Esophagus muscularis mucosa (tissue), 4 donors: ENCODE measurements around the gene MINK1. TPM values are rescaled to one million over a fixed set of nuclear protein-coding genes. Genes with fewer than 3 reads are reported as not detected.

Source experiments
- DNase-seq: peaks from one replicate; pipeline ENCODE4 v3.0.0-alpha.2; 2017; ENCODE audit errors: extremely low spot score
- H3K27ac ChIP-seq, 4 donors: fragments of 200-600 bp; sonication (generic); replicated peaks in 1 of 4; 1 replicate in 3 of 4; 2 replicates in 1 of 4; pipeline ENCODE4 v1.5.1; 2016 to 2019; ENCODE audit warnings: mild to moderate bottlenecking in 1 of 4
- H3K27me3 ChIP-seq, 4 donors: fragments of 200-600 bp; sonication (generic); one replicate each; pipeline versions ENCODE4 v1.5.1 to v1.6.0; 2016 to 2019
- H3K36me3 ChIP-seq, 4 donors: fragments of 200-600 bp; sonication (generic); one replicate each; pipeline ENCODE4 v1.5.1; 2016 to 2019
- H3K4me1 ChIP-seq, 4 donors: fragments of 200-600 bp; sonication (generic); one replicate each; pipeline ENCODE4 v1.5.1; 2016 to 2019
- H3K4me3 ChIP-seq, 4 donors: fragments of 200-600 bp; sonication (generic); 1 replicate in 2 of 4; 2 replicates in 2 of 4; pipeline ENCODE4 v1.5.1; 2016 to 2019; ENCODE audit warnings: mild to moderate bottlenecking in 4 of 4, moderate library complexity in 1 of 4
- H3K9me3 ChIP-seq, 4 donors: fragments of 200-600 bp; sonication (generic); 1 replicate in 3 of 4; 2 replicates in 1 of 4; pipeline ENCODE4 v1.5.1; 2016 to 2019
- CTCF ChIP-seq, 3 experiments: fragments of 200-600 bp in 2 of 3; fragments of 450-650 bp in 1 of 3; sonication (generic) in 2 of 3; IDR thresholded peaks; one replicate each; pipeline ENCODE4 v1.5.1; 2017 to 2019; ENCODE audit warnings: antibody characterized with exemption in 3 of 3, mild to moderate bottlenecking in 2 of 3, moderate library complexity in 1 of 3
- EP300 ChIP-seq: sonication (generic); formaldehyde crosslinking; IDR thresholded peaks from one replicate; pipeline ENCODE4 v1.6.1; 2017; ENCODE audit warnings: antibody characterized with exemption
- POLR2A ChIP-seq: fragments of 450-650 bp; IDR thresholded peaks from one replicate; pipeline ENCODE4 v1.6.1; 2017; ENCODE audit warnings: antibody characterized with exemption, moderate library complexity, mild to moderate bottlenecking, low read depth
- POLR2AphosphoS5 ChIP-seq, 2 donors: sonication (generic); formaldehyde crosslinking; IDR thresholded peaks; one replicate each; pipeline ENCODE4 v1.6.1; 2017; ENCODE audit warnings: antibody characterized with exemption in 2 of 2
- WGBS: methylation state at CpG from one replicate; pipeline ENCODE4 v1.1.5; 2018; 5-methylcytosine and 5-hydroxymethylcytosine counted together
- intact Hi-C: fragments of 100-400 bp; cut with DNase I; formaldehyde crosslinking; loops from one replicate; pipeline ENCODE4 v1.15.1; 2023
- total RNA-seq, 4 donors: library from RNA; depleted of rRNA; stranded (reverse); fragments of >200 nt; gene quantifications; one replicate each; pipeline versions ENCODE4 v1.1.0 to v1.2.1, GENCODE V29; 2016

Gene MINK1
- total RNA-seq, 4 donors from 2014 or later = 28.8 to 55.2 (median 38.8) TPM

GRCh38 chr17:4802228-4802627, 30.9 kb upstream of the MINK1 start, which contains the start of gene C17orf114:
TSS of gene C17orf114 (minus strand) at chr17:4802328.
- Histone ChIP-seq H3K27me3 (no peaks in the 10 kb centered on the region), H3K27ac (no peak within 1 kb of the TSS), H3K9me3 (no peaks in the 10 kb centered on the region), H3K4me3 (no peak within 1 kb of the TSS), H3K4me1 (peaks cover under 1 to 12% (median 11%) of the 10 kb centered on the region in 4 donors), H3K36me3 (peaks cover 11 to 24% (median 22%) of the 10 kb centered on the region in 4 donors)
- no peak for DNase-seq
- TF ChIP-seq POLR2A = no peak
- no peak for TF ChIP-seq POLR2AphosphoS5 (IDR thresholded peaks at IDR 0.05)
- TF ChIP-seq EP300 = no peak
- TF ChIP-seq CTCF (IDR thresholded peaks at IDR 0.05) = no peak
- intact Hi-C loops = no loop called here
- 86% methylated on average over 9 of the region's 9 CpGs for WGBS

GRCh38 chr17:4806456-4806776, 26.7 kb upstream of the MINK1 start:
- intact Hi-C loops = loop anchor here (5.0 kb wide), 1 partner anchor 76 kb away; no protein-coding TSS in a partner anchor

DNA sequence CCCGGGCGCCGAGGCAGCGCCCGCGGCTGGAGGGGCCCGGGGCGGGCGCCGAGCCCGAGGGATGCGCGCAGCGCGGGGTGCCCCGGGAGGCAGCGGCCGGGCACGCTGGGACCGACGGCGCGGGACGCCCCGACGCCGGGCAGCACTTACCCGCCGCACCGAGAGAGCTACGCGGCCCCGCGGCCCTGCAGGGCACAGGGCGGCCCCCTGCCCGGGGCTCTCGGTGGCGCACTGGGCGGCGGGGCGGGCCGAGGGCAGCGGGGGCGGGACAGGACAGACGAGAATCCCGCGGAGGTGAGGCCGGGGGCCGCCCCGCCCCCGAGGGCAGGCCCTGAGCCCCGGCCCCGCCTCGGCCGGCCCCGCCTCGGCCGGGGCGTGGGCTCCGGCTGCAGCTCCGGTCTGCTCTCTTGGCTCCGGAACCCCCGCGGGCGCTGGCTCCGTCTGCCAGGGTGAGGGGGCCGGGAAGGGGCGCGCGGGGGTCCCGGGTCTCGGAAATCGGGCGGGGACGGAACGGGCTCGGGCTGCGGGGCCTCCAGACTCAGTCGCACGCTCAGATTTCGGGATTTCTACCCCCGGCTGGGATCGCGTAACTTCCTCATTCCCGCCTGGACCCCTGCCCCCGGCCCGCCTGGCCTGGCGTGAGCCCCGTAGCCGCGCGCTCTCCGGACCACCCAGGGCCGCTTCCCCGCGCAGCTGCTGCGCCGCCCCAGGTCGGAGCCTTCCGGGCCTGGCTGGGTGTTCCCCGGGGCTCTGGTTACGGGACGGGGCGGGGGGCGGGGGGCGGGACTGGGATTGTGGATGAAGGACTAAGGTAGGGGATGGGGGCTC, 26.1 kb upstream of the MINK1 start, which contains the start of gene PLD2:
Gene PLD2 (plus strand): TSS at position 376 of the 828 bp plus-strand sequence. CDS start 621 bp downstream, outside the sequence.
- DNase-seq = peak; percentile 93
- intact Hi-C loops = loop anchor here (5.0 kb wide), 1 partner anchor 75 kb away; no protein-coding TSS in a partner anchor
- peak within 1 kb of the TSS; percentile 76 to 84 (median 82) for H3K27ac ChIP-seq
- TF ChIP-seq POLR2A (no peak), POLR2AphosphoS5 (IDR thresholded peaks at IDR 0.05) (peak in 1 of 2 donors; percentile 54), EP300 (no peak), CTCF (IDR thresholded peaks at IDR 0.05) (no peak)
- no peaks in the 10 kb centered on the region for H3K9me3 ChIP-seq
- peak within 1 kb of the TSS; percentile 84 to 97 (median 91) for H3K4me3 ChIP-seq
- 0% methylated on average over 17 of the region's 106 CpGs for WGBS
- H3K4me1 ChIP-seq = peaks cover 10 to 26% (median 22%) of the 10 kb centered on the region in 4 donors
- no peaks in the 10 kb centered on the region for H3K27me3 ChIP-seq
- H3K36me3 ChIP-seq = peaks cover 7 to 31% (median 14%) of the 10 kb centered on the region in 4 donors

More at GRCh38 chr17:4806456-4806776, 26.7 kb upstream of the MINK1 start:
- Histone ChIP-seq H3K4me3 (peak overlapping the region; percentile 84 to 97 (median 91)), H3K4me1 (peaks cover 10 to 26% (median 22%) of the 10 kb centered on the region in 4 donors), H3K36me3 (peaks cover 7 to 25% (median 14%) of the 10 kb centered on the region in 4 donors), H3K27me3 (no peaks in the 10 kb centered on the region), H3K27ac (peak overlapping the region in 3 of 4 donors; percentile 76 to 84 (median 80)), H3K9me3 (no peaks in the 10 kb centered on the region)
- 3% methylated on average over 15 of the region's 16 CpGs for WGBS
- TF ChIP-seq CTCF (IDR thresholded peaks at IDR 0.05) (no peak), POLR2A (no peak), POLR2AphosphoS5 (IDR thresholded peaks at IDR 0.05) (no peak), EP300 (no peak)
- no peak for DNase-seq

DNA sequence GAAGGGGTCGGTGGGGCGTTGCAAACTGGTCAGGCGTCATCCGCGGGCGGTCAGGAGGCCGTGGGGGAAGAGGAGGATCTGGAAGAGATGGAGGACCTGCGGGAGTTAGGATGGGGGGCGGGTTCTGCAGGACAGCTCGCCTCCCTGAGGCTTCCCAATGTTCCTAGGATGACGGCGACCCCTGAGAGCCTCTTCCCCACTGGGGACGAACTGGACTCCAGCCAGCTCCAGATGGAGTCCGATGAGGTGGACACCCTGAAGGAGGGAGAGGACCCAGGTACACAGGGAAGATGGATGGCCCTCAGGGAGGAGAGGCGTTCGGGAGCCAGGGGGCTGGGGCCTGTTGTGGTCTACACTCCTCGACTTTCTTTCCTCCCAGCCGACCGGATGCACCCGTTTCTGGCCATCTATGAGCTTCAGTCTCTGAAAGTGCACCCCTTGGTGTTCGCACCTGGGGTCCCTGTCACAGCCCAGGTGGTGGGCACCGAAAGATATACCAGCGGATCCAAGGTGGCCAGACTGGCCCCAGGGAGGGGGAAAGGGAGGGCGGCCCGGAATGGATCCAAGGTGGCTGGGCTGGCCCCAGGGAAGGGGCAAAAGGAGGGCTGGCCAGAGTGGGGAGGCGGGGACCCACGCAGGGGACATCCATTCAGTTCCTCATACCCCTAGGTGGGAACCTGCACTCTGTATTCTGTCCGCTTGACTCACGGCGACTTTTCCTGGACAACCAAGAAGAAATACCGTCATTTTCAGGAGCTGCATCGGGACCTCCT, 25.3 kb upstream of the MINK1 start:
- peak overlapping the region; percentile 76 to 84 (median 82) for H3K27ac ChIP-seq
- no peak for DNase-seq
- peaks cover 10 to 26% (median 22%) of the 10 kb centered on the region in 4 donors for H3K4me1 ChIP-seq
- H3K9me3 ChIP-seq = no peaks in the 10 kb centered on the region
- intact Hi-C loops = loop anchor here (5.0 kb wide), 1 partner anchor 75 kb away; no protein-coding TSS in a partner anchor
- H3K27me3 ChIP-seq = no peaks in the 10 kb centered on the region
- H3K4me3 ChIP-seq = peak overlapping the region; percentile 84 to 97 (median 91)
- 28% methylated on average over 30 of the region's 32 CpGs for WGBS
- H3K36me3 ChIP-seq = peaks cover 7 to 32% (median 14%) of the 10 kb centered on the region in 4 donors
- TF ChIP-seq CTCF (IDR thresholded peaks at IDR 0.05) = no peak
- no peak for TF ChIP-seq EP300
- TF ChIP-seq POLR2A = no peak
- TF ChIP-seq POLR2AphosphoS5 (IDR thresholded peaks at IDR 0.05) = no peak
